EL (cell line): ENCODE measurements around the gene GMPR2.
"Not testable (repeated sequence)": the region's sequence is repeated elsewhere in the genome, so short reads cannot be mapped to it uniquely, and the experiment has no call there.

ENCODE experiments used
- DNase-seq: peaks from one replicate; pipeline ENCODE4 v3.0.0-alpha.2; 2016

GMPR2 gene

GRCh38 chr14:24233538-24233866 is 773 bp downstream of the GMPR2 start:
- DNase-seq: no peak

- no peak for DNase-seq
These were observed 1.6 kb downstream of the GMPR2 start for GRCh38 chr14:24234095-24235005.

- DNase-seq: no peak
These were observed 3.3 kb downstream of the GMPR2 start for GRCh38 chr14:24235804-24236688.

GRCh38 chr14:24236689-24237462 is 4.1 kb downstream of the GMPR2 start:
- DNase-seq: no peak

- DNase-seq: no peak
These were observed 4.8 kb downstream of the GMPR2 start for GRCh38 chr14:24237463-24237955.

- DNase-seq: no peak
These were observed 5.4 kb downstream of the GMPR2 start for GRCh38 chr14:24238123-24238522.

- peak; percentile 45 for DNase-seq
These were observed 5.9 kb downstream of the GMPR2 start for GRCh38 chr14:24238527-24239037.

- DNase-seq: no peak
These were observed 7.6 kb downstream of the GMPR2 start for GRCh38 chr14:24240110-24240918.

- DNase-seq: peak; percentile 95
These were observed 9.2 kb downstream of the GMPR2 start for GRCh38 chr14:24241829-24242443.

GRCh38 chr14:24243336-24243836 is 10.7 kb downstream of the GMPR2 start:
- DNase-seq: no peak

- DNase-seq: not testable (repeated sequence)
These were observed 12.6 kb downstream of the GMPR2 start for GRCh38 chr14:24245350-24245749.

- DNase-seq: peak; percentile 40
These were observed 14.1 kb downstream of the GMPR2 start for GRCh38 chr14:24246765-24247212.

GRCh38 chr14:24247422-24247821 is 14.7 kb downstream of the GMPR2 start:
- no peak for DNase-seq

- DNase-seq: no peak
These were observed 16.7 kb downstream of the GMPR2 start for GRCh38 chr14:24249230-24250021.

- DNase-seq: no peak
These were observed 17.6 kb downstream of the GMPR2 start for GRCh38 chr14:24250354-24250753.

GRCh38 chr14:24251880-24252288 is 19.2 kb downstream of the GMPR2 start:
- peak; percentile 74 for DNase-seq

- no peak for DNase-seq
These were observed 19.8 kb downstream of the GMPR2 start for GRCh38 chr14:24252289-24253124.

GRCh38 chr14:24253936-24254335 is 21.2 kb downstream of the GMPR2 start:
- DNase-seq: no peak
